Measurements from ENCODE around the gene CRBN. TPM values are rescaled to one million over a fixed set of nuclear protein-coding genes. Genes with fewer than 3 reads are reported as not detected.

CRBN gene
- total and polyA plus RNA-seq, 9 of the 15 experiments (the other 6 are each of a cell fraction or from before 2014, with no cell fraction given), result 40.8 to 331 (median 57.4) TPM

DNA sequence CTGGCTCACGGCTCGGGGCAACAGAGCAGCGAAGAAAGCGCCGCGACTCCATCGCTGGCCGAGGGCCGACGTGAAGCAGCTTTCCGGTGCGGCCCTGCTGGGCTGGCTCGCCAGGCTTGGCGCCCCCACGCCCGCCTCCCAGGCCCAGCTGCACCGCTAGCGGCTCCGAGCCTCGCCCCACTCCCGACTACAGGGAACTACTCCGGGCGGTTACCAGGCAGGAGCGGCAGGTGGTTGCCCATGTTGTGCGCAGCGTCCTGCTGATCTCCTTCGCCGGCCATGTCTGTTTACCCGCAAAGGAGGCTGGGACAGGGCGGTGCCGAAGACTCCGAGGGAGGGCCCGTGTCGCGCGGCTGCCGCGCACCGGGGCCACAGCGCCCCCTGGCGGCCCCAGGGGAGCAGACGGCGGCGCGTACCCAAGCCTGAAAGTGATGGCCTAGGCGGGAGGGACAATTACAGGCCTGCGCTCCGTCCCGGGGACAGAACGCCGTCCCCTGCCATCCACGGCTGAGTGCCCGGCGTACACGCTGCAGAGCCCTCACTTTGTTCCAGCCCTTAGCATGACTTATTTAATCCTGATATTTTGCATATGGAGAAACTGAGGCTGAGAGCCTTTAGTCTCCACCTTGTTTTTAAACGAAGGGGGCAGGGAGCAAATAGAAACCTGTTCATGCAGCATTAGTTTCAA is at the start of gene CRBN (continued):
- TF ChIP-seq JUN (IDR thresholded peaks at IDR 0.05; ENCODE audit: borderline replicate concordance, low read depth, low read length) (peak; percentile 57; the same call in 1 of the 2 replicates), JUN (CRISPR knock-in tag; IDR thresholded peaks at IDR 0.05; ENCODE audit: borderline replicate concordance) (no peak), MNT (conservative IDR thresholded peaks at IDR 0.05) (peak; percentile 83 to 91), ZNF699 (CRISPR knock-in tag; IDR thresholded peaks at IDR 0.05; ENCODE audit: insufficient replicate concordance) (no peak), SPI1 (IDR thresholded peaks at IDR 0.05; ENCODE audit: borderline replicate concordance, low read depth, low read length) (no peak), POLR3G (IDR thresholded peaks at IDR 0.05; ENCODE audit: extremely low read depth, insufficient read length, insufficient replicate concordance) (no peak), SMAD4 (CRISPR knock-in tag; conservative IDR thresholded peaks at IDR 0.05) (peak; percentile 86), TAF7 (tag; IDR thresholded peaks at IDR 0.05) (peak; percentile 88), TCF3 (CRISPR knock-in tag; IDR thresholded peaks at IDR 0.05) (no peak), JUNB (CRISPR knock-in tag; conservative IDR thresholded peaks at IDR 0.05) (no peak), CHD1 (IDR thresholded peaks at IDR 0.05; ENCODE audit: low read length) (no peak), NR2F6 (CRISPR knock-in tag; IDR thresholded peaks at IDR 0.05) (no peak), CTCFL (IDR thresholded peaks at IDR 0.05; ENCODE audit: borderline replicate concordance, insufficient read depth, low read depth, low read length, poor library complexity, severe bottlenecking) (peak; percentile 93), TCF7L2 (IDR thresholded peaks at IDR 0.05; ENCODE audit: low read depth, low read length) (no peak), DMBX1 (CRISPR knock-in tag; IDR thresholded peaks at IDR 0.05; ENCODE audit: borderline replicate concordance) (no peak), NR0B1 (IDR thresholded peaks at IDR 0.05; ENCODE audit: partially characterized antibody) (no peak), ARID3B (CRISPR knock-in tag; IDR thresholded peaks at IDR 0.05; ENCODE audit: borderline replicate concordance) (0 out of 2 replicates have a peak, but pooled peaks have one; percentile 30), GATAD2B (IDR thresholded peaks at IDR 0.05; ENCODE audit: borderline replicate concordance) (peak; percentile 60; the same call in 1 of the 2 replicates), ZFP30 (CRISPR knock-in tag; IDR thresholded peaks at IDR 0.05; ENCODE audit: borderline replicate concordance) (no peak), ZBTB17 (CRISPR knock-in tag; IDR thresholded peaks at IDR 0.05) (peak; percentile 86)
- TF ChIP-seq, protein P1, sequence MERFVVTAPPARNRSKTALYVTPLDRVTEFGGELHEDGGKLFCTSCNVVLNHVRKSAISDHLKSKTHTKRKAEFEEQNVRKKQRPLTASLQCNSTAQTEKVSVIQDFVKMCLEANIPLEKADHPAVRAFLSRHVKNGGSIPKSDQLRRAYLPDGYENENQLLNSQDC (CRISPR knock-in tag; IDR thresholded peaks at IDR 0.05), result no peak

All from K562 (cell line).